H1 (cell line): ENCODE results near the gene GABRR1. TPM values are rescaled to one million over a fixed set of nuclear protein-coding genes. Genes with fewer than 3 reads are reported as not detected.

ENCODE experiments used
- EP300 ChIP-seq, 2 experiments: IDR thresholded peaks; 1 replicate in 1 of 2; 2 replicates in 1 of 2; pipeline ENCODE4 v1.6.1; 2011 to 2012; ENCODE audit warnings: low read depth in 2 of 2, low read length in 2 of 2, mild to moderate bottlenecking in 2 of 2, borderline replicate concordance in 1 of 2, inconsistent platforms in 1 of 2, moderate library complexity in 1 of 2
- HDAC2 ChIP-seq, 2 experiments: fragments of 300-600 bp in 1 of 2; sonication (generic) in 1 of 2; IDR thresholded peaks; 2 replicates each; pipeline ENCODE4 v1.6.1; 2011 to 2012; ENCODE audit warnings: low read depth in 2 of 2, low read length in 2 of 2, mild to moderate bottlenecking in 2 of 2, moderate library complexity in 2 of 2, borderline replicate concordance in 1 of 2, inconsistent platforms in 1 of 2
- polyA plus RNA-seq, 7 experiments: library from polyadenylated mRNA; depleted of rRNA in 3 of 7; stranded (reverse) in 5 of 7; unstranded in 2 of 7; fragments of >200 nt in 5 of 7; fragments of 200-250 nt in 2 of 7; gene quantifications; 1 replicate in 5 of 7; 2 replicates in 1 of 7; 4 replicates in 1 of 7; pipeline versions ENCODE4 v1.2.1 to v1.2.3, GENCODE V29; 2011 to 2013; ENCODE audit warnings: missing spikeins in 2 of 7, mixed read lengths in 2 of 7
- total RNA-seq: library from RNA; stranded (reverse); fragmentation: NEBNext Ultra II Directional; extraction: Animal tissue kit (Norgen Biotek cat#: 25700); gene quantifications from 2 replicates; pipeline ENCODE4 v1.2.1, GENCODE V29; 2021

GABRR1 gene
- total and polyA plus RNA-seq, 2 of the 8 experiments (the other 6 are each of a cell fraction or from before 2014, with no cell fraction given): 0.60 to 0.63 TPM

GRCh38 chr6:89254569-89254968 lies 37.4 kb upstream of the GABRR1 start (continued):
- TF ChIP-seq HDAC2 (IDR thresholded peaks at IDR 0.05; ENCODE audit: borderline replicate concordance in 1 of 2, low read depth in 2 of 2, low read length in 2 of 2): no peak
- TF ChIP-seq EP300 (IDR thresholded peaks at IDR 0.05; ENCODE audit: borderline replicate concordance in 1 of 2, low read depth in 2 of 2, low read length in 2 of 2): no peak
